Natural killer cell (primary cell): ENCODE results near the gene TECTA. TPM values are rescaled to one million over a fixed set of nuclear protein-coding genes. Genes with fewer than 3 reads are reported as not detected.

ENCODE experiments used
- ATAC-seq, 3 donors: fragments of 150-1000 bp in 2 of 3; fragments of 200-7000 bp in 1 of 3; cut with Tn5 transposase; 1 replicate in 1 of 3; 2 replicates in 2 of 3; pipeline ENCODE4 v1.10.0; 2021; ENCODE audit warnings: mild to moderate bottlenecking in 2 of 3, moderate library complexity in 2 of 3
- DNase-seq, 2 donors: peaks; one replicate each; pipeline versions ENCODE4 v3.0.0 to v3.0.0-alpha.2; 2013 to 2021; ENCODE audit warnings: mixed read lengths in 1 of 2
- H3K27ac ChIP-seq: one replicate; pipeline ENCODE4 v1.5.1; 2013; ENCODE audit warnings: mild to moderate bottlenecking, low read length
- H3K27me3 ChIP-seq: one replicate; pipeline ENCODE4 v1.6.1; 2013; ENCODE audit warnings: low read length; ENCODE audit not compliant: control insufficient read depth, insufficient read depth
- H3K36me3 ChIP-seq: one replicate; pipeline ENCODE4 v1.6.1; 2013; ENCODE audit warnings: low read length; ENCODE audit not compliant: control insufficient read depth, insufficient read depth
- H3K4me1 ChIP-seq: one replicate; pipeline ENCODE4 v1.6.1; 2013; ENCODE audit warnings: low read length; ENCODE audit not compliant: control insufficient read depth, insufficient read depth
- H3K4me3 ChIP-seq: one replicate; pipeline ENCODE4 v1.5.1; 2013; ENCODE audit warnings: low read length
- H3K9me3 ChIP-seq: one replicate; pipeline ENCODE4 v1.6.1; 2013; ENCODE audit warnings: low read length; ENCODE audit not compliant: control insufficient read depth, insufficient read depth
- H3K27ac Mint-ChIP-seq, 2 donors: one replicate each; pipeline ENCODE4 v1.8.0; 2022; ENCODE audit warnings: mild to moderate bottlenecking in 2 of 2, mixed read lengths in 2 of 2, moderate library complexity in 1 of 2
- H3K27me3 Mint-ChIP-seq, 2 donors: one replicate each; pipeline ENCODE4 v1.8.0; 2022; ENCODE audit warnings: low read depth in 2 of 2, mixed read lengths in 2 of 2
- H3K36me3 Mint-ChIP-seq: one replicate; pipeline ENCODE4 v1.8.0; 2022; ENCODE audit warnings: mixed read lengths
- H3K4me1 Mint-ChIP-seq, 2 donors: one replicate each; pipeline ENCODE4 v1.8.0; 2022; ENCODE audit warnings: mixed read lengths in 2 of 2
- H3K4me3 Mint-ChIP-seq: one replicate; pipeline ENCODE4 v1.8.0; 2022; ENCODE audit warnings: mild to moderate bottlenecking, moderate library complexity, mixed read lengths
- H3K9me3 Mint-ChIP-seq, 2 donors: one replicate each; pipeline ENCODE4 v1.8.0; 2022; ENCODE audit warnings: mixed read lengths in 2 of 2
- CTCF ChIP-seq: fragments of 200-600 bp; IDR thresholded peaks from one replicate; pipeline ENCODE4 v1.8.0; 2022; ENCODE audit warnings: antibody characterized with exemption
- WGBS: methylation state at CpG from one replicate; pipeline ENCODE4 v1.1.7; 2013; ENCODE audit warnings: missing lambda C conversion rate; ENCODE audit not compliant: insufficient coverage; 5-methylcytosine and 5-hydroxymethylcytosine counted together
- intact Hi-C: fragments of 100-400 bp; cut with micrococcal nuclease; formaldehyde crosslinking; loops from one replicate; pipeline ENCODE4 v1.14.2; 2022
- total RNA-seq, 4 donors: library from RNA; stranded (reverse); fragments of 120-200 nt in 1 of 4; gene quantifications; one replicate each; pipeline versions ENCODE4 v1.2.3 to v1.2.4, GENCODE V29; 2013 to 2022

TECTA gene
- total RNA-seq, 3 donors from 2014 or later (not counting 1 experiment from before 2014, with no cell fraction given) = 0.50 to 0.57 (median 0.56) TPM

DNA sequence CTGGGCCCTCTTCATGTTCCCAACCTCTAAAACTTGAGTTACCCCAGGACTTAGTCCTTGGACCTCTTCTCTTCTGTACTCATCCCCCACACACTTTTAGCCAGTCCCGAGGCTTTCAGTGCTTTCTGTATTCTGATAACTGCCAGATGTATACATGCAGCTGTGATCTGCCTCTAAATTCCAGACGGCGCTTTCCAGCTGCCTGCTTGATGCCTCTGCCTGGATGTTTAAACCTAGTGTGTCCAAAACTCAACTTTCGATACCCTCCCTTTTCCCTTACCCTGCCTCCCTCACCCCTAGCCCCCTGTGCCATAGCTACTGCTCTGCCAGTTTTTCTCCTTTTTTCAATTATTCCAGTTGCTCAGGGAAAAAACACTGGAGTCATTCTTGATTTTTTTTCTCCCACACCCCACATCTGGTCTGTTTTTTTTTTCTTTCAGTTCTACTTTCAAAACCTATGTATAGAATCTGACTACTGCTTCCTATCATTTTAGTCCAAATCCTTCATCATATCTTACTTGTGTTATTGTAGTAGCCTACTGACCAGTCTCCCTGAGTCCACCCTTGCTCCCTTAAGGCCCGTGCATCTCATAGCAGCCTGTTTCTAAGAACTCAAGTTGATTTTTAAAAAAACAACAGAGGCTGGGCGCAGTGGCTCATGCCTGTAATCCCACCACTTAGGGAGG is 32.9 kb upstream of the TECTA start:
- Mint-ChIP-seq H3K9me3 (no peaks in the 10 kb centered on the region), H3K27ac (no peak overlapping the region), H3K4me1 (peaks cover 0 to 5% of the 10 kb centered on the region in 2 donors), H3K27me3 (no peaks in the 10 kb centered on the region), H3K4me3 (no peak overlapping the region), H3K36me3 (peaks cover 14% of the 10 kb centered on the region)
- no peak overlapping the region for H3K4me3 ChIP-seq
- peaks cover 18% of the 10 kb centered on the region for H3K36me3 ChIP-seq
- ATAC-seq (no peak), DNase-seq (no peak)
- WGBS = 92% methylated on average over 6 of the region's 6 CpGs
- H3K9me3 ChIP-seq = no peaks in the 10 kb centered on the region
- intact Hi-C loops = no loop called here
- H3K27ac ChIP-seq = no peak overlapping the region
- TF ChIP-seq CTCF = no peak
- H3K27me3 ChIP-seq = no peaks in the 10 kb centered on the region
- H3K4me1 ChIP-seq = no peaks in the 10 kb centered on the region

DNA sequence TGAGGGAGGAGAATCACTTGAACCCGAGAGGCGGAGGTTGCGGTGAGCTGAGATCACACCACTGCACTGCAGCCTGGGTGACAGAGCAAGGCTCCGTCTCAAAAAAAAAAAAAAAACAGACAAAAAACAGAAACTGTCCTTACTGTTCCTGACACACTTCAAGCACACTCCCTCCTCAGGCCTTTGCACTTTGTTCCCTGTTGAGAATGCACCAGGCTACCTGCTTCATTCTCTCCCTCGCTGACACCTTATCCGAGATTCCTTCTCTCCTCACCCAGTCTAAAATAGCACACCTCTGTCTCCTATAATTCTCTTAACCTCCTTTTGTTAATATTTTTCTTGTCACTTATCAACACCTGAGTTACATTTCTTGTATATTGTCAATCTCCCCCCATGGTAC is 32.3 kb upstream of the TECTA start:
- 96% methylated on average over 6 of the region's 6 CpGs for WGBS
- Histone ChIP-seq H3K4me1 (no peaks in the 10 kb centered on the region), H3K27ac (no peak overlapping the region), H3K27me3 (no peaks in the 10 kb centered on the region), H3K4me3 (no peak overlapping the region), H3K36me3 (peaks cover 14% of the 10 kb centered on the region), H3K9me3 (no peaks in the 10 kb centered on the region)
- intact Hi-C loops = no loop called here
- ATAC-seq (no peak), DNase-seq (no peak)
- H3K27ac Mint-ChIP-seq = no peak overlapping the region
- H3K36me3 Mint-ChIP-seq = peaks cover 8% of the 10 kb centered on the region
- H3K27me3 Mint-ChIP-seq = no peaks in the 10 kb centered on the region
- H3K9me3 Mint-ChIP-seq = no peaks in the 10 kb centered on the region
- H3K4me1 Mint-ChIP-seq = peaks cover 0 to 5% of the 10 kb centered on the region in 2 donors
- TF ChIP-seq CTCF = no peak
- no peak overlapping the region for H3K4me3 Mint-ChIP-seq

DNA sequence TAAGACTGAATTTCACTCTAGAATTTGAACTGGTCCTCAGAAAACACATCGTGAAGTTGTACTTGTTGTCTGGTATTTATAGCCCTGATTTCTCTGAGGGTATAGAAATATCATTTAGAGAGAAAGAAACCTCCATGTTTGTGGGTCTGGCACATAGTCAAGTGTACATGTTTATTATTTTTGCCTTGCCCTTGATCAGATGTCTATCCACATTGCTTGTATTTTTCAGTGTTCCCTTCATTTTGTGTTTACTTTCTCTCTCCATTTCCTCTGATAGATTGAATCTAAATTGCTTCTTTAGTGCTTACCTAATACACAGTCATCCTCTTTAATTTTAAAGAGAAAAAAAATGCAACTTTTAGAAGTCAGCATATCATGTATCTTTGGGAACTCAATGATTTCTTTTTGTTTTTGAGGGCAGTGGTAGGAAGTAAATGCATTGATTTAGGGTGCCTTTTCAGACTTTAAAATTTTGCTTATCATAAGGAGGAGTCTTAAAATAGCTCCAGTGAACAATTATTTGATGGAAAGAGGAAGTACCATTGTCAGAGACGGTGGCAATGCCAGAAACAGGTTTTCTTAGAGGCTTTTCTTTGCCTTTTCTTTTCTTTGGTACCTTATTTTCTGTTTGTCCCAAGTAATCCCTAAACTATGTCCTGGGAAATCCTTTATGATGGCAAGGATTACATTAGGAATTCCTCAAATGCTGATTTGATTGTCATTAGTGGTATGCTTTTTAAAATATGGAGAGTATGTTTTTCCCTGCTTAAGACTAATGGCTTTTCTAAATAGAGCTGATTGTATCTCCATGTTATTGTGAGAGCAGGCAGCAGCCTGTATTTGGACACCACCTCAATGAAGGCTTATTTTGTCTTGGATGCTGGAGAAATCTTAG is 29.8 kb upstream of the TECTA start:
- Mint-ChIP-seq H3K27me3 (no peaks in the 10 kb centered on the region), H3K36me3 (no peaks in the 10 kb centered on the region), H3K27ac (no peak overlapping the region), H3K4me1 (peaks cover 0 to 5% of the 10 kb centered on the region in 2 donors), H3K9me3 (no peaks in the 10 kb centered on the region), H3K4me3 (no peak overlapping the region)
- H3K27me3 ChIP-seq = no peaks in the 10 kb centered on the region
- no peaks in the 10 kb centered on the region for H3K9me3 ChIP-seq
- H3K27ac ChIP-seq = no peak overlapping the region
- H3K36me3 ChIP-seq = peaks cover 14% of the 10 kb centered on the region
- no peak for TF ChIP-seq CTCF
- no peak overlapping the region for H3K4me3 ChIP-seq
- ATAC-seq (no peak), DNase-seq (no peak)
- WGBS = 52% methylated on average over 2 of the region's 2 CpGs
- intact Hi-C loops = no loop called here
- H3K4me1 ChIP-seq = no peaks in the 10 kb centered on the region
